ENCODE measurements around the gene TNFRSF18. TPM values are rescaled to one million over a fixed set of nuclear protein-coding genes. Genes with fewer than 3 reads are reported as not detected.

The TNFRSF18 gene
- total and polyA plus RNA-seq, 4 donors: 0.17 to 0.24 (median 0.19) TPM; not detected in 1

DNA sequence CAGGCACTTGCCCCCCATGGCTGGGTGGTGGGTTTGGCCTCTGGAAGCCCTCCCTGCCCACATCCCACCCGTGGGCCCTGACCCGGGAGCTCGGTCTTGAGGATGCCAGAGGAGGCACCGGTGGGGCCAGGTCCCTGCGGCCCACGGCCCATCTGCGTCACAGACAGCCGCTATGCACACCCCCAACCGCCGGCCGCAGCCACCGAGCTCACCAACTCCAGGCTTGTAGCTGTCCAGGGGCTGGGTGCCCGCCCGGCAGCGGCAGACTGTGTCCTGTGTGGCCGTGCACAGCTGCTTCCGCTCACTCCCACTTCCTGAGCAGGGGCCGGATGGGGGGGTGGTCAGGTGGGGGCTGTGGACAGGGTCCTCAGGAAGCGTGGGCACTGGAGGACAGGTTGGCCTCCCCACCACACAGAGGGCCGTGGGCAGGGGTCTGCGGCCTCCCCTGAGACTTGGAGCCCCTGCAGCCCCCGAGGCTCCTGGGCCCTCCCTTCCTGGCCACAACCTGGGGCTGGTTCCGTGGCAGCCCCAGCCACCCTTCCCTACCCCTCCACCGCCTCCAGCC, 6.5 kb upstream of the TNFRSF18 start:
- Histone ChIP-seq H3K27me3 (ENCODE audit: control insufficient read depth in 4 of 4, insufficient read depth in 4 of 4, low read length in 3 of 4) (no peaks in the 10 kb centered on the region), H3K36me3 (ENCODE audit: control insufficient read depth in 4 of 4, insufficient read depth in 3 of 4, low read depth in 1 of 4, low read length in 3 of 4) (peaks cover 0 to 17% (median 8%) of the 10 kb centered on the region in 4 donors), H3K4me1 (ENCODE audit: control insufficient read depth in 4 of 4, insufficient read depth in 4 of 4, low read length in 3 of 4) (peaks cover 0 to 8% (median 0%) of the 10 kb centered on the region in 4 donors), H3K9me3 (ENCODE audit: control insufficient read depth in 4 of 4, low read length in 3 of 4) (no peaks in the 10 kb centered on the region), H3K4me3 (ENCODE audit: low read depth in 1 of 3, low read length in 3 of 3) (peak overlapping the region in 1 of 3 donors; percentile 9), H3K27ac (ENCODE audit: low read depth in 1 of 2, low read length in 2 of 2) (no peak overlapping the region), H3K9ac (ENCODE audit: low read depth in 1 of 2, low read length in 2 of 2) (no peak overlapping the region)
- DNase-seq (ENCODE audit: low spot score): no peak
- peak in 1 of 2 donors; percentile 18 for TF ChIP-seq RAD21 (IDR thresholded peaks at IDR 0.05)
- TF ChIP-seq GABPA (IDR thresholded peaks at IDR 0.05 in 1 of 2, conservative IDR thresholded peaks at IDR 0.05 in 1 of 2): no peak
- 66% methylated on average over 24 of the region's 24 CpGs for WGBS

DNA sequence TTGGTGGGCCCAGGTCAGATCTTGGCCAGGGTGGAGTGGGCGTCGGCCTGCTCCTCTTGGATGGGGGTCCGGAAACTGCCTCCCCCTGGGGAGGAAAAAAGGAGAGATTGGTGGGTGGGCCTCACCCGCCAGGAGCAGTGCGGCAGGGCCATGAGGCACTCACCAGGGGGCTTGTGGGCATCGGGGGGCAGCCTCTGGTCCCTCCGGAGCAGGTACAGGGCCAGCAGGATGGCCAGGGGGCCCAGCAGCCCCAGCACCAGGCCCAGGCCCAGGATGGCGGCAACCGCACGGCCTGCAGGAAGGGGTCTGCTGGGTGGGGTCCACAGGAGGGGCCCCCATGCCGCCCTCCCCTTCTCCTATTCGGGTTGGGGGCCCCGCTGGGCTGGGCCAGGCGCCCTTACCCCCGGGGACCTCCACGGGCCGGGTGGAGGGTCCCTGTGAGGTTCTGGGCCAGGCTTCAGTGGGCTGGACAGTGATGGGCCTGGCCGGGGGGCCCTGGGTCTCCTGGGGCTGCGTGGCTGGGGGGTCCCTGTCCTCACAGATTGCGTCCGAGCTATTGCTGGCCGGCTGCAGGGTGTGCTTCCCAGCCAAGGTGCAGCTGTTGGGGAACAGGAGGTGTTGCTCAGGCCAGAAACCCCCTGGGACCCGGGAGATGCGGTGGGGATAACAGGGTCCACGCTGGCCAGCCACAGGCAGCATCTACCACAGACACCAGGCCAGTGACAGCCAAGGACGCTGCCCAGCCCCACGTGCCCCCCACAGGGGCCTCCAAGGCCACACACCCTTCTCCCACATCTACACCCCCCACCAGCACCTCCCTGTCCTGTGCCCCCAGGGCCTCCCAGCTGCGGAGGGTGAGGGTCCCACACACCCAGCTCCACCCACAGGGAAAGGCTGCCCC, 5.4 kb upstream of the TNFRSF18 start:
- DNase-seq (ENCODE audit: low spot score): no peak
- Histone ChIP-seq H3K27me3 (ENCODE audit: control insufficient read depth in 4 of 4, insufficient read depth in 4 of 4, low read length in 3 of 4) (peaks cover 0 to 2% (median 0%) of the 10 kb centered on the region in 4 donors), H3K9me3 (ENCODE audit: control insufficient read depth in 4 of 4, low read length in 3 of 4) (no peaks in the 10 kb centered on the region), H3K36me3 (ENCODE audit: control insufficient read depth in 4 of 4, insufficient read depth in 3 of 4, low read depth in 1 of 4, low read length in 3 of 4) (peaks cover 0 to 8% (median 2%) of the 10 kb centered on the region in 4 donors), H3K9ac (ENCODE audit: low read depth in 1 of 2, low read length in 2 of 2) (no peak overlapping the region), H3K4me1 (ENCODE audit: control insufficient read depth in 4 of 4, insufficient read depth in 4 of 4, low read length in 3 of 4) (peaks cover 0 to 8% (median 0%) of the 10 kb centered on the region in 4 donors), H3K27ac (ENCODE audit: low read depth in 1 of 2, low read length in 2 of 2) (no peak overlapping the region), H3K4me3 (ENCODE audit: low read depth in 1 of 3, low read length in 3 of 3) (no peak overlapping the region)
- 91% methylated on average over 28 of the region's 28 CpGs for WGBS
- TF ChIP-seq RAD21 (IDR thresholded peaks at IDR 0.05) (no peak), SP1 (IDR thresholded peaks at IDR 0.05) (no peak), TAF1 (conservative IDR thresholded peaks at IDR 0.05) (no peak), JUND (IDR thresholded peaks at IDR 0.05) (no peak)
- TF ChIP-seq, protein P1, sequence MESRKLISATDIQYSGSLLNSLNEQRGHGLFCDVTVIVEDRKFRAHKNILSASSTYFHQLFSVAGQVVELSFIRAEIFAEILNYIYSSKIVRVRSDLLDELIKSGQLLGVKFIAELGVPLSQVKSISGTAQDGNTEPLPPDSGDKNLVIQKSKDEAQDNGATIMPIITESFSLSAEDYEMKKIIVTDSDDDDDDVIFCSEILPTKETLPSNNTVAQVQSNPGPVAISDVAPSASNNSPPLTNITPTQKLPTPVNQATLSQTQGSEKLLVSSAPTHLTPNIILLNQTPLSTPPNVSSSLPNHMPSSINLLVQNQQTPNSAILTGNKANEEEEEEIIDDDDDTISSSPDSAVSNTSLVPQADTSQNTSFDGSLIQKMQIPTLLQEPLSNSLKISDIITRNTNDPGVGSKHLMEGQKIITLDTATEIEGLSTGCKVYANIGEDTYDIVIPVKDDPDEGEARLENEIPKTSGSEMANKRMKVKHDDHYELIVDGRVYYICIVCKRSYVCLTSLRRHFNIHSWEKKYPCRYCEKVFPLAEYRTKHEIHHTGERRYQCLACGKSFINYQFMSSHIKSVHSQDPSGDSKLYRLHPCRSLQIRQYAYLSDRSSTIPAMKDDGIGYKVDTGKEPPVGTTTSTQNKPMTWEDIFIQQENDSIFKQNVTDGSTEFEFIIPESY (IDR thresholded peaks at IDR 0.05): no peak

DNA sequence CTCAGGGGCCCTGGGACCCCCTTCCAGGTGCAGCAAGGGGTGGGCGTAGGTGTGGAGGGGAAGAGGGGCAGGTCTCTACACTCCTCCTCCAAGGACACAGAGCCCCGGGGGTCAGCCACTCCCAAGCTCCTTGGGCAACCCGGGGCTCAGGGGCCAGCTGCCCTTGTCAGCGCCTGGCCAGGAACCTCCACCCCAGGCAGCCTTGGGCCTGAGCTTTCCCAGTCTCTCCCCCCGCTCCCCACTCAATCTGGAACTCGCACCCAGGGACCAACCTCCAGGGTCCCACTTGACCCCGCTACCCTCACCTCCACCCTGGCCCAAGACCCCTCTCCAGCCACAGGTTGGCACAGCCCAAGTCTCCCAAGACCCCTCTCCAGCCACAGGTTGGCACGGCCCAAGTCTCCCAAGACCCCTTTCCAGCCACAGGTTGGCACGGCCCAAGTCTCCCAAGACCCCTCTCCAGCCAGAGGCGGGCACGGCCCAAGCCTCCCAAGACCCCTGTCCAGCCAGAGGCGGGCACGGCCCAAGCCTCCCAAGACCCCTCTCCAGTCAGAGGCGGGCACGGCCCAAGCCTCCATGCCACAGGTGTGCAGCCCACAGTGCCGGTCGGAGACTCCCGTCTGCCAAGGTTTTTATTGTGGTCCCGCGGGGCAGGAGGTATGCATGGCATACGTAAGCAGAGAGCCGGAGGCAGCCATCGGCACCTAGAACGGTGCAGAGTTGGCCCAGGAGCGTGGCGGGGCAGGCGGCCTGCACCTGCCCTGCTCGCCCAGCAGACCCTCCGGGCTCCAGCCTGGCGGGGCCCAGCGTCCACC, 4.5 kb upstream of the TNFRSF18 start:
- no peak overlapping the region for H3K4me3 ChIP-seq (ENCODE audit: low read depth in 1 of 3, low read length in 3 of 3)
- no peak for TF ChIP-seq FOXA1 (IDR thresholded peaks at IDR 0.05)
- TF ChIP-seq GABPA (IDR thresholded peaks at IDR 0.05 in 1 of 2, conservative IDR thresholded peaks at IDR 0.05 in 1 of 2): no peak
- TF ChIP-seq JUND (IDR thresholded peaks at IDR 0.05): no peak
- TF ChIP-seq RAD21 (IDR thresholded peaks at IDR 0.05): no peak
- TF ChIP-seq TAF1 (conservative IDR thresholded peaks at IDR 0.05): no peak
- TF ChIP-seq, protein P2, sequence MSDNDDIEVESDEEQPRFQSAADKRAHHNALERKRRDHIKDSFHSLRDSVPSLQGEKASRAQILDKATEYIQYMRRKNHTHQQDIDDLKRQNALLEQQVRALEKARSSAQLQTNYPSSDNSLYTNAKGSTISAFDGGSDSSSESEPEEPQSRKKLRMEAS (IDR thresholded peaks at IDR 0.05): no peak
- no peak for TF ChIP-seq HNF4G (IDR thresholded peaks at IDR 0.05)
- no peak for TF ChIP-seq YY1 (IDR thresholded peaks at IDR 0.05)
- H3K9ac ChIP-seq (ENCODE audit: low read depth in 1 of 2, low read length in 2 of 2): no peak overlapping the region
- H3K36me3 ChIP-seq (ENCODE audit: control insufficient read depth in 4 of 4, insufficient read depth in 3 of 4, low read depth in 1 of 4, low read length in 3 of 4): peaks cover 0 to 2% (median 0%) of the 10 kb centered on the region in 4 donors
- H3K9me3 ChIP-seq (ENCODE audit: control insufficient read depth in 4 of 4, low read length in 3 of 4): no peaks in the 10 kb centered on the region
- no peak overlapping the region for H3K27ac ChIP-seq (ENCODE audit: low read depth in 1 of 2, low read length in 2 of 2)
- peaks cover 0 to 14% (median 1%) of the 10 kb centered on the region in 4 donors for H3K4me1 ChIP-seq (ENCODE audit: control insufficient read depth in 4 of 4, insufficient read depth in 4 of 4, low read length in 3 of 4)
- no peak for DNase-seq (ENCODE audit: low spot score)
- 93% methylated on average over 31 of the region's 31 CpGs for WGBS
- H3K27me3 ChIP-seq (ENCODE audit: control insufficient read depth in 4 of 4, insufficient read depth in 4 of 4, low read length in 3 of 4): peaks cover 0 to 3% (median 0%) of the 10 kb centered on the region in 4 donors
